Measurements from ENCODE around the gene PHIP. TPM values are rescaled to one million over a fixed set of nuclear protein-coding genes. Genes with fewer than 3 reads are reported as not detected.

PHIP gene
- total RNA-seq, 4 donors from 2014 or later: 32.2 to 41.0 (median 36.8) TPM

DNA sequence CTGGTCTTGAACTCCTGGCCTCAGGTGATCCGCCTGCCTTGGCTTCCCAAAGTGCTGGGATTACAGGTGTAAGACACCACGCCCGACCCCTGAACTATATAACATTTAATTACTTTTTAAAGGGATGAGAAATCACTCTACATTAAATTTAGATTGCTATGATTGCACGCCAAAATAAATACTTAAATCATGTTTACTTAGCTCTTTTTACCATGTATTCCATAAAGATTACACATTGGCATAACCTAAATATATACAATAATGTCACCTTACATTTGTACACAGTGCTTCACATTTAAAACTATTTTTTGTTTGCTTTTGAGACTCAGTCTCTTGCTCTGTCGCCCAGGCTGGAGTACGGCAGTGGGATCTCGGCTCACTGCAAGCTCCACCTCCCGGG lies 124.3 kb downstream of the PHIP start:
- Histone ChIP-seq H3K27ac (no peak overlapping the region), H3K36me3 (peaks cover 0 to 89% (median 10%) of the 10 kb centered on the region in 3 donors), H3K4me3 (no peak overlapping the region), H3K9me3 (peaks cover 0 to 12% (median 3%) of the 10 kb centered on the region in 4 donors), H3K27me3 (no peaks in the 10 kb centered on the region), H3K4me1 (no peaks in the 10 kb centered on the region)
- TF ChIP-seq POLR2A (IDR thresholded peaks at IDR 0.05) (no peak), EP300 (IDR thresholded peaks at IDR 0.05) (no peak)
- TF ChIP-seq, protein P1, sequence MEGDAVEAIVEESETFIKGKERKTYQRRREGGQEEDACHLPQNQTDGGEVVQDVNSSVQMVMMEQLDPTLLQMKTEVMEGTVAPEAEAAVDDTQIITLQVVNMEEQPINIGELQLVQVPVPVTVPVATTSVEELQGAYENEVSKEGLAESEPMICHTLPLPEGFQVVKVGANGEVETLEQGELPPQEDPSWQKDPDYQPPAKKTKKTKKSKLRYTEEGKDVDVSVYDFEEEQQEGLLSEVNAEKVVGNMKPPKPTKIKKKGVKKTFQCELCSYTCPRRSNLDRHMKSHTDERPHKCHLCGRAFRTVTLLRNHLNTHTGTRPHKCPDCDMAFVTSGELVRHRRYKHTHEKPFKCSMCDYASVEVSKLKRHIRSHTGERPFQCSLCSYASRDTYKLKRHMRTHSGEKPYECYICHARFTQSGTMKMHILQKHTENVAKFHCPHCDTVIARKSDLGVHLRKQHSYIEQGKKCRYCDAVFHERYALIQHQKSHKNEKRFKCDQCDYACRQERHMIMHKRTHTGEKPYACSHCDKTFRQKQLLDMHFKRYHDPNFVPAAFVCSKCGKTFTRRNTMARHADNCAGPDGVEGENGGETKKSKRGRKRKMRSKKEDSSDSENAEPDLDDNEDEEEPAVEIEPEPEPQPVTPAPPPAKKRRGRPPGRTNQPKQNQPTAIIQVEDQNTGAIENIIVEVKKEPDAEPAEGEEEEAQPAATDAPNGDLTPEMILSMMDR (IDR thresholded peaks at IDR 0.05): no peak
- 96 to 97% methylated on average over 8 of the region's 8 CpGs for WGBS, 2 donors
- DNase-seq (ENCODE audit: low spot score in 2 of 2): no peak

DNA sequence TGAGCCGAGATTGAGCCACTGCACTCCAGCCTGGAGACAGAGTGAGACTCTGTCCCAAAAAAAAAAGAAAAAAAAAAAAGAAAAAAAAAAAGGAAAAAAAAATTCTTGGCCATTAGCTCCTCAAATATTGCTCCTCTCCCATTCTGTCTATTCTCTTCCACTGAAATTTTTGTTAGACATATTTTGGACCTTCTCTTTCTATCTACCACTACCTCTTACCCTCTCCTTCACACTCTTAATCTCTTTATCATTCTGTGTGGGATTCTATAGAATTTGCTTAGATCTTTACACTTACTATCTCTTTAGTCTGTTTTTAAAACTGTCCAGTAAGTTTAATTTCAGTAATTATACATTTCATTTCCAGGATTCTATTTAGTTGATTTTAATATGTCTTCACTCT lies 125.7 kb downstream of the PHIP start:
- TF ChIP-seq POLR2A (IDR thresholded peaks at IDR 0.05) (no peak), EP300 (IDR thresholded peaks at IDR 0.05) (no peak)
- TF ChIP-seq, protein P1 (IDR thresholded peaks at IDR 0.05): no peak
- Histone ChIP-seq H3K9me3 (peaks cover 0 to 18% (median 4%) of the 10 kb centered on the region in 4 donors), H3K4me3 (no peak overlapping the region), H3K27ac (no peak overlapping the region), H3K27me3 (no peaks in the 10 kb centered on the region), H3K4me1 (no peaks in the 10 kb centered on the region), H3K36me3 (peaks cover 0 to 93% (median 15%) of the 10 kb centered on the region in 3 donors)
- DNase-seq (ENCODE audit: low spot score in 2 of 2): no peak
- 88 to 100% methylated on average over 1 of the region's 1 CpG for WGBS, 2 donors

GRCh38 chr6:78948785-78949184 lies 129.3 kb downstream of the PHIP start:
- no peaks in the 10 kb centered on the region for H3K4me1 ChIP-seq
- no peaks in the 10 kb centered on the region for H3K27me3 ChIP-seq
- no peak for TF ChIP-seq POLR2A (IDR thresholded peaks at IDR 0.05)
- peaks cover 0 to 18% (median 4%) of the 10 kb centered on the region in 4 donors for H3K9me3 ChIP-seq
- no peak for DNase-seq (ENCODE audit: low spot score in 2 of 2)
- H3K36me3 ChIP-seq: peaks cover 0 to 100% (median 29%) of the 10 kb centered on the region in 3 donors
- no peak overlapping the region for H3K27ac ChIP-seq
- H3K4me3 ChIP-seq: no peak overlapping the region
- WGBS, 2 donors: 95 to 99% methylated on average over 3 of the region's 3 CpGs

DNA sequence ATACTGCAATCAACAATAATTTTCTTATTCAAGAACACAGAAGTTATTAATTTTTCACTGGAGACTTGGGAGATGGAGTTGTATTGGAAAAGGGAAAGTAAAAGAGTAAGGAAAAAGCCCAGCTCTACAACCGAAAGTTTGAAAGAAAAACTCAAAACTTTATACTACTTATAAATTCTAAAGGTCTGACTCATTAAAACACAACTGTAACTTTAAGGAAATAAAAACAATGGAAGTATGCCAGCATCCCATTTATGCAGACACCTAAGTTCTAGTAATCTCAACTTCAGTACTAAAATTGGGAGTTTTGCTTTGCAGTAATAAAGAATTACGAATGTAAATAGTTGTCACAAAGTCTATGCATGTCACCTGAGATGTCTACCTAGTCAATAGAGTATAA lies 130.1 kb downstream of the PHIP start:
- H3K9me3 ChIP-seq: peaks cover 0 to 16% (median 4%) of the 10 kb centered on the region in 4 donors
- 82 to 87% methylated on average over 2 of the region's 2 CpGs for WGBS, 2 donors
- no peaks in the 10 kb centered on the region for H3K4me1 ChIP-seq
- no peaks in the 10 kb centered on the region for H3K27me3 ChIP-seq
- H3K27ac ChIP-seq: no peak overlapping the region
- no peak overlapping the region for H3K4me3 ChIP-seq
- DNase-seq (ENCODE audit: low spot score in 2 of 2): no peak
- TF ChIP-seq POLR2A (IDR thresholded peaks at IDR 0.05): no peak
- TF ChIP-seq, protein P1 (IDR thresholded peaks at IDR 0.05): no peak
- peaks cover 0 to 98% (median 29%) of the 10 kb centered on the region in 3 donors for H3K36me3 ChIP-seq

DNA sequence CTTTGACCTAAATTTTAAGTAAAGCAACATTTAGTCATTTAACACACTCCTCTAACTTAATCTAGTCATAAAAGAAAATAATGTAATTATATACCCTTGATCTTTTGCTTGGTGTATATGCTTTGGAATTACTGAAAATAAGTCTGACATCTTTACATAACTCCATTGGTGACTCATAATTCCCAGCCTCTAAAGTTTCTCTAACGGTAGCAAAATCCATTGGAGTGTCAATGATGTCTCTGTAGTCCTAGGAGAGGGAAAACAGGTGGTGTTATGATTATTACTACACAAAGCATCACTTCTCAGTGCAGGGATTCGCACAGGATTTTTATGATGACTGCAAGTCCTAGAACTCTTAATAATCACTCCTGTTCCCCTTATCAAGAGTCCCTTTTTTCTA lies 130.5 kb downstream of the PHIP start:
- H3K4me1 ChIP-seq: no peaks in the 10 kb centered on the region
- no peak overlapping the region for H3K4me3 ChIP-seq
- peaks cover 0 to 98% (median 29%) of the 10 kb centered on the region in 3 donors for H3K36me3 ChIP-seq
- no peak for DNase-seq (ENCODE audit: low spot score in 2 of 2)
- 78 to 84% methylated on average over 2 of the region's 2 CpGs for WGBS, 2 donors
- no peak for TF ChIP-seq POLR2A (IDR thresholded peaks at IDR 0.05)
- TF ChIP-seq, protein P1 (IDR thresholded peaks at IDR 0.05): no peak
- no peak for TF ChIP-seq EP300 (IDR thresholded peaks at IDR 0.05)
- H3K27ac ChIP-seq: no peak overlapping the region
- no peaks in the 10 kb centered on the region for H3K27me3 ChIP-seq
- H3K9me3 ChIP-seq: peaks cover 0 to 15% (median 4%) of the 10 kb centered on the region in 4 donors

DNA sequence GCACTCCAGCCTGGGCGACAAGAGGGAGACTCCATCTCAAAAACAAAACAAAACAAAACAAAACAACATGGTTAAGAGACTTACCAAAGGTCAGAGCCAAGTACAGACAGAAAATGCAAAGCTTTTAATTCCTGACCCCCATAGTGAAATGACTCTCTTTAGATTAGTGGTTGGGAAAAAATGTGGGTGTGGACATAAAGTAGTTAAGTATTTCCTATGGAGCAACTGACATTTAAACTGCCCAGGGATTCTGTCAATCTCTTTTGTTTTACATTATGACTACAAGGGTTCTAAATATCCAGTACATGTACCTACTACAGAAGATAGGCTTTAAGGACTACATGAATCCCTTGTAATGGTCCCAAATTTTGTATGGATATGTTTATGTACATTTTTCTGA lies 135.6 kb downstream of the PHIP start:
- WGBS, 2 donors: 93 to 100% methylated on average over 1 of the region's 1 CpG
- Histone ChIP-seq H3K36me3 (peaks cover 0 to 89% (median 17%) of the 10 kb centered on the region in 3 donors), H3K27me3 (no peaks in the 10 kb centered on the region), H3K27ac (no peak overlapping the region), H3K9me3 (no peaks in the 10 kb centered on the region), H3K4me3 (no peak overlapping the region), H3K4me1 (no peaks in the 10 kb centered on the region)
- TF ChIP-seq, protein P1 (IDR thresholded peaks at IDR 0.05): no peak
- TF ChIP-seq EP300 (IDR thresholded peaks at IDR 0.05) (no peak), POLR2A (IDR thresholded peaks at IDR 0.05) (no peak)
- no peak for DNase-seq (ENCODE audit: low spot score in 2 of 2)
